C4-2B (cell line): ENCODE results near the gene TBC1D22A.

Experiments used
- H3K27ac ChIP-seq: fragments of 450-650 bp; 2 replicates; pipeline ENCODE4 v1.5.1; 2017
- ZFX ChIP-seq: fragments of 450-650 bp; IDR thresholded peaks from 2 replicates; pipeline ENCODE4 v1.6.1; 2017
- TF ChIP-seq, protein P1 (sequence below): fragments of 450-650 bp; conservative IDR thresholded peaks from 2 replicates; pipeline ENCODE4 v1.5.1; 2017; ENCODE audit warnings: mild to moderate bottlenecking

TBC1D22A gene

DNA sequence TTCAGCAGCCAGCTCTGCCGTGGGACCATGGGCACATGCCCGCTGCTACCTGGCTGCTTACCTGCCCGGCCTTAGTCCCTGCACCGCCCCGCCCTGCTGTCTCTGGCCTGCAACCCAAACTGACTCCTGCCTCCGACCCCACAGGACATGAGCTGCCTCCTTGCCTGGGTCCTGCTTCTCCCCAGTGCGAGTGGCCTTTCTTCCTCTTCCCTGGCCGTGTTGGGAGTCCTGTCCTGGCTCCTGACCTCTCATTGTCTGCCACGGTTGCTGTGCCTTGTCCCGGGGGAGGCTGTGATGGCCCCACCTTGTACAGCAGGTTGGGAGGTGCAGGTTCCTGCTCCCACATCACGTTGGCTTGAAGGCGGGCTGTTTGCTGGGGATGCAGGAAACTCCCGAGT lies 370.0 kb downstream of the TBC1D22A start:
- TF ChIP-seq, protein P1, sequence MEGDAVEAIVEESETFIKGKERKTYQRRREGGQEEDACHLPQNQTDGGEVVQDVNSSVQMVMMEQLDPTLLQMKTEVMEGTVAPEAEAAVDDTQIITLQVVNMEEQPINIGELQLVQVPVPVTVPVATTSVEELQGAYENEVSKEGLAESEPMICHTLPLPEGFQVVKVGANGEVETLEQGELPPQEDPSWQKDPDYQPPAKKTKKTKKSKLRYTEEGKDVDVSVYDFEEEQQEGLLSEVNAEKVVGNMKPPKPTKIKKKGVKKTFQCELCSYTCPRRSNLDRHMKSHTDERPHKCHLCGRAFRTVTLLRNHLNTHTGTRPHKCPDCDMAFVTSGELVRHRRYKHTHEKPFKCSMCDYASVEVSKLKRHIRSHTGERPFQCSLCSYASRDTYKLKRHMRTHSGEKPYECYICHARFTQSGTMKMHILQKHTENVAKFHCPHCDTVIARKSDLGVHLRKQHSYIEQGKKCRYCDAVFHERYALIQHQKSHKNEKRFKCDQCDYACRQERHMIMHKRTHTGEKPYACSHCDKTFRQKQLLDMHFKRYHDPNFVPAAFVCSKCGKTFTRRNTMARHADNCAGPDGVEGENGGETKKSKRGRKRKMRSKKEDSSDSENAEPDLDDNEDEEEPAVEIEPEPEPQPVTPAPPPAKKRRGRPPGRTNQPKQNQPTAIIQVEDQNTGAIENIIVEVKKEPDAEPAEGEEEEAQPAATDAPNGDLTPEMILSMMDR, result no peak
- no peak for TF ChIP-seq ZFX
- H3K27ac ChIP-seq, result no peak overlapping the region

DNA sequence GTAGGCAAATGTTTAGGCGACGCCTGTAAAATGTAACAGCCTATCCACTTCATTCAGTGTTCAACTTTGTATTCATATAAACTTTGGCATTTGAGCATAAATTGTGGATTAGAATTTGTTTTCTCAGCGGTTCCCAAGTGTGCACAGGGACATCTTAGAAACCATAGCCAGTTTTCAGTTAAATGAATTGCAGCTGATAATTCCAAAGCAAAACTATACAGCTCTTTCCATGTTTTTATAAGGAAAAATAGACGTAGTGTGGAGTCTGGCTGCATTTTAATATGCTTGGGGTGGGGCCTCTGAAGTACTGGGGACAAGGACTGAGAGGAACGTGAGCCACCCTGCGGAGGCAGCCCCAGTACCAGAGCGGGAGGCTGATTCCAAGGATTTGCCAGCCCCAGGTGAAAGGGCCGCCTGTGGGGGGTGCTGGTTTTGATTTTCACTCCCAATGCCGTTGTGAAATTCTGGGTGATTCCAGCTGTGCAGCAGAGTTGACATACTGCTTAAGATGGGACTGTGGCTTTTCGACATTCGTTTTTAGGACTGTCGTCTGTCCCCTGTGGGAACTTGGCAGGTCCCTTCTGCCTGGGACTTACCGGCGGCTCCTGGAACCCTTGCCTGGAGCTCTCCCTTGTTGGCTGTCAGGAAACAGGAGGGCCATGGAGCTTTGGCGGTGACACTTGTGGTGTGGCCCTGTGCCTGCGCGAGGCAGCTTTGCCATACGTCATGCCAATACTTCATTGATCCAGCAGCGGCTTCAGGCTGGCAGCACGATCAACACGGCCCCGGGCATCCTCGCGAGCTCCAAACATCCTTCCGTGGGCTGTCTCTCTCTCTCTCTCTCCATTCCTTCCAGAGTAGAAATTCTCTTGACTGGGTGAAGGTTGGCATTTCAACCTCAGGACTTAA lies 370.9 kb downstream of the TBC1D22A start:
- no peak for TF ChIP-seq ZFX
- TF ChIP-seq, protein P1, result no peak
- no peak overlapping the region for H3K27ac ChIP-seq

DNA sequence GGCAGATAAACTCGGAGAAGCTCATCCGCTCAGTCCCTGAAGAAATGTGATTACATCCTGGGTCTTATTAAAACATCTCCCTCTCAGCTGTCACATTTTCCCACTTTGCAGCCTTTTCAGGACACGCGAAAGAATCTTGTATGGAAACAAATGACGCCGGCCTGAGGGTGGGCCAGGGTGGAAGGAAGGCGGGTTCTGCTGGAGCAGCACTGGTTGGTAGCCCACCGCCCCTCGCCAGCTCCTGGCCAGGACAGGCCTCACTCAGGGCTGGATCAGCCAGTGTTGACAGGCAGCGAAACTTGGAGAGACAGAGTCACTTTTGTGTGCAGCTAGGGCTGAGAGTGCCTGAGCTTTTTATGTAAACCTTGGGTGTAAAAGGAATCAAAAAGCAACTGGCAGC lies 371.8 kb downstream of the TBC1D22A start:
- TF ChIP-seq, protein P1, result no peak
- TF ChIP-seq ZFX, result no peak
- no peak overlapping the region for H3K27ac ChIP-seq

DNA sequence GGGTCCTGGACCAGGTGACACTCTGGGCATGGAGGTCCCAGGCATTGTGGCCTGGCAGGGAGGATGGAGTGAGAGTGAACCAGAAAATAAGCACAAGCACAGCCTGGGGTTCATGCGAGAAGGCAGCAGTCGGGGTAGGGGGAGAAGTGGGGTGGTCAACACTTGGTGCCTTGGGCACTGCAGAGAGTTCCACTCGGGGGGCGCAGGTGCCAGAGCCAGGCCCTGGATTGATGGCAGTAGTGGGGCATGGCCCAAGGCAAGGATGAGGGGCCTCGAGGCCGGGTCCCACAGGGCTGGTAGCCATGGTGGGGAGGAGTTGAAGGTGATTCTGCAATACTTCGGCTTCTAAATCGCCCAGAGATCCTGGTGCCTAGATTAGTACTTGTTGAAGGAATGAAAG lies 372.9 kb downstream of the TBC1D22A start:
- TF ChIP-seq, protein P1, result no peak
- TF ChIP-seq ZFX, result no peak
- H3K27ac ChIP-seq, result no peak overlapping the region

DNA sequence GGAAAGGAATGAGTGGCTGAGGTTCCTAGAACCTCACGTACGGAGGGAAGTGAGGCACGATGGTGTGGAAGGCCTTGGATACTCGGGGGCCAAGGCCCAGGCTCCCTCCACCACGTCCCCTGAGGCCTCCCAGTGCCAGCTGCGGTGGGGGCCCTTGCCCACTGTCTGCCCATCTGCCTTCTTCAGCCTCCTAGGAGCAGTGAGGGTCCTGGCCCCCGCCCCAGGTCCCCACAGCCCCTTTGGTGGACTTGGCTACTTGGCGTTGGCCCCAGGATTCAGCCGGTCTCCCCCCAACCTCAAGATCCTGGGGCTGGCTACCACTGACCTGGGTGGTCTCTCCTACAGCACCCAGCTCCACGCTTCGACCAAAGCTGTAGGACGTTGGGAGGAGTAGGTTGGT lies 373.6 kb downstream of the TBC1D22A start:
- H3K27ac ChIP-seq, result no peak overlapping the region
- TF ChIP-seq ZFX, result no peak
- TF ChIP-seq, protein P1, result no peak

DNA sequence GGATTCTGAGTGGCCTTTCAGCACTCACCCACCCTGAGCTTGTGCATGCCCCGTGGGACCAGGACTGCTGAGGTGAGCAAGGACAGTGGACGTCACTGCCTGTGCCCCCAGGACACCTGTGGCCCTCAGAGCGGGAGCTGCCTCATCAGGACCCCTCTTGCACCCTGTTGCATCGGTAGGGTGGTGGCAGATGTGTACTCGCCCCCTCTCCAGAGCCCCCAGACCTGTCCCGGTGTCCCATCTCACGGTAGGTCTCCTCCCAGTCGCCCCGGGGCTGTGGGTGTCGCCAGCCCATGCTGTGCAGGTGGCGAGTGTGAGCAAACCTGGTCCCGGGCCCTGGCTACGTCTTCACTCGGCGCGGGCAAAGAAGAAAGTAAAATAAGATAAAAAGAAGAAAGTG lies 374.2 kb downstream of the TBC1D22A start:
- no peak for TF ChIP-seq ZFX
- TF ChIP-seq, protein P1, result no peak
- H3K27ac ChIP-seq, result no peak overlapping the region

DNA sequence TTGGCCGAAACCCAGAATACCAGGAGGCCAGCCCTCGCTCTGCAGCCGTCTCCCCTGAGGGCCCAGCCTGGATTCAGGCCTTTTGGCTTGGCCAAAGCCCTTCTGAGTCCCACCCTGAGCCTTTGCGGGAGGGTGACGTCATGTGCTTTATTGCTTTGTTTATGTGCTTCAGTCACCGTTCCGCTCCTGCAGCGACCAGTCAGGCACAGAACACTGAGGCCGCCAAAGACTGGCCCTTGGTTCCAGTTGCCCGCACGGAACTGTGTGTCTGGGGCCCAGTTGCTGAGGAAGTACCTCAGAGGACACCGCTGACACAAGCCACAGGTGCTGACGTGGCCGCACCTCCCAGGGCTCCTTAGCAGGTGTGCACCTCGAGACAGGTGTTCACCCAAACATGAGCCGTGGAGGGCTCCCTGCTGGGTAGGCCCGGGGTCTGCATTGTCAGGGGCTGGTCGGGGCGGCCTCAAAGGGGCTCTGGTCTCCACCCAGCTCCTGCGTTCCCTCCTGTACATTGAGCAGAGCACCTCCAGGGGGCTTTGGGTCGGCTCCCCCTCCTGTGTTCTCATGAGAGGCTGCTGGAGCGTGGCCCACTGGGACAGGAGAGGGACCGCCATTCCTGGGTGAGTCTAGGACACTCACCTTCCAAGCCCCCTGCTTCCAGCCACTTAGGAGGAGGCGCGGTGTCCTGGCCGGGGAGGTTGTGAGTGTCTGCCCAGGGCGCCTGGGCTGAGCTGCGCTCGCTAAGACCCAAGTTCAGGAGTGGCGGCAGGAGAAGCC lies 376.8 kb downstream of the TBC1D22A start:
- TF ChIP-seq, protein P1, result no peak
- TF ChIP-seq ZFX, result no peak
- H3K27ac ChIP-seq, result no peak overlapping the region
